Measurements from ENCODE around the gene METTL15. TPM values are rescaled to one million over a fixed set of nuclear protein-coding genes. Genes with fewer than 3 reads are reported as not detected.

Gene METTL15, protein sequence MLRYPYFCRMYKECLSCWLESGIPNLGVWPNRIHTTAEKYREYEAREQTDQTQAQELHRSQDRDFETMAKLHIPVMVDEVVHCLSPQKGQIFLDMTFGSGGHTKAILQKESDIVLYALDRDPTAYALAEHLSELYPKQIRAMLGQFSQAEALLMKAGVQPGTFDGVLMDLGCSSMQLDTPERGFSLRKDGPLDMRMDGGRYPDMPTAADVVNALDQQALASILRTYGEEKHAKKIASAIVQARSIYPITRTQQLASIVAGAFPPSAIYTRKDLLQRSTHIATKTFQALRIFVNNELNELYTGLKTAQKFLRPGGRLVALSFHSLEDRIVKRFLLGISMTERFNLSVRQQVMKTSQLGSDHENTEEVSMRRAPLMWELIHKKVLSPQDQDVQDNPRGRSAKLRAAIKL
- 5.4 to 7.5 TPM (median 6.7 TPM) in 5 replicates for total RNA-seq (2022; extraction: Qiagen RNA extraction)

DNA sequence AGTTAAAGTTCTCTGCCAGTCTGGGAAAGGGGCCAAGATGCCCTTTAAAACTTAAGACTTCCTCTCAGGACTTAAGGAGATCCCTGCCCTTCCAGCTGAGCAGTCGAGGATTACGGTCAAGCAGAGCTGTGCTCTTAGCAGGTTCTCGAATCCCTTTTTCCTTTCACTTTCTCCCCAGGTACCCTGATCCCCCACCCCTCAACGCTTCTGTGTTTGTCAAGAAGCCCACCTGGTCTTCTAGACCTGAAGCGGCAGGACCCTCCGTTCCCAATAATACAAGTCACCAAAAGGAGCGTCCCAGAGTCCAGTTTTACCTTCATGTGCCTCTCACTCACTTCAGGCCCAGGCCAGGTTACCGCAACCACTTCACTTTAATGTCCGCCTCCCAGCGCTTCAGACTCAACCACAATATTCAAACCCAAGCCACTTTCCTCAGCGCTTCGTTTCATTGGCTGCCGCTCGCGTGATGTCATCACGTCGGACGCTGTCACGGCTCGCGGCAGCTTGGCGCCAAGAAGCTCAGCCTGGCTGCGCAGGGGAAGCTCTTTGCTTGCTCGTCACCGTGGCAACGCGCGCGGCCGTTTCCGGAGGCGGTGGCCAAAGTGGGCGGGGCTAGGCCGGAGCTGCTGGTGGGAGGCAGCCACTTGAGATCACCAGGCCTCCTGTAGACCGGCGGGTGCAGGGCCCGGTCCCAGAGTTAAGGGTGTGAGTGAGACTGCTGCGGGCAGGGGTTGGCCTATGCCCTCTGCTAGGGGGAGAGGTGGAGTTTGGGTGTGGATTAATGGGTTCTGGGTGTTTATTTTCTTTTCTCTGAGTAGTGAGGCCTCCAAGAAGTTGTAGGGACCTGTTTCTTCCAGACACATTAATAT, at the start of gene METTL15, which contains the start of gene KIF18A:
METTL15 (plus strand) TSS at position 639 of the 869 bp plus-strand sequence. CDS start 4,947 bp downstream, outside the sequence.
KIF18A (minus strand) TSS at position 407 of the 869 bp plus-strand sequence. CDS start 10,209 bp downstream, outside the sequence.

Other genes with a start within 250 kb of the METTL15 start
- 12.9 to 15.5 TPM (median 15.0 TPM) in 5 replicates for gene KIF18A, start 232 bp upstream of the METTL15 start, total RNA-seq (2022; extraction: Qiagen RNA extraction)